Activated T-cell treated with anti-CD3 and anti-CD28 coated beads, Interleukin-2, amount 50 U/mL, for 1 hour (primary cell): Measurements from ENCODE around the gene PPHLN1.
"Not testable (repeated sequence)": the region's sequence is repeated elsewhere in the genome, so short reads cannot be mapped to it uniquely, and the experiment has no call there.

Source experiments
- DNase-seq: peaks from one replicate; pipeline ENCODE4 v3.0.0-alpha.2; 2020

Gene PPHLN1

DNA sequence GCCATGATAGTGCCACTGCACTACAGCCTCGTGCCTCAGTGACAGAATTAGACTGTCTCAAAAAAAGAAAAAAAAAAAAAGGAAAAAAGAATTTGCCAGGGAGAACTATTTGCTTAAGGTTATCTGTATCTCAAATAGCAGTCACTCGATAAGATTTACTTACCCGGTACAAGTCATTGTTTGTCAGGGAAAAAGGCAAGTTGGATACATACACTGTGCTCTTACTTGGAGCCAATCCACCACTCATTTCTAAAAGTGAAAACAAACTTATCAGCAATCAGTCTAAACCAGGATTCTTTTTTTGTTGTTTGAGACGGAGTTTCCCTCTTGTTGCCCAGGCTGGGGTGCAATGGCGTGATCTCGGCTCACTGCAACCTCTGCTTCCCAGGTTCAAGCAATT is 2.1 kb upstream of the PPHLN1 start:
- DNase-seq = no peak

- DNase-seq = no peak
Observed at GRCh38 chr12:42325326-42325652, 678 bp upstream of the PPHLN1 start.

GRCh38 chr12:42326541-42327226 is 717 bp downstream of the PPHLN1 start:
- DNase-seq = peak; percentile 35

DNA sequence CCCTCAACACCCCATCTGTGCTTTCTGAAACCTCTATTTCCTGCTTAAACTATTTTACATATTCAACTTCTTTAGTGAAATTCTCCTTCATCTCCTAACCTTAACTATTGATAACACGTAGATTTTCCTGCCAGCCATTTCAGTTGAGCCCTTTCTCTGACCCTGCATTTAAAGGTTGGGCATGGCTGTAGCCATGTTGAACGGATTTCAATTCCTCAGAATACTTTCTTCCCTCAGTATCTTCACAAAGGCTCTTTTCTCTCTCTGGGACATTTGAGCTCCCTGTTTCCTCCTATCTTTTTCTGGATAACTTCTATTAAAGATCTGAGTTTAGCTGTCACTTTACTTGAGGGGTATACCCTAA is 1.2 kb downstream of the PPHLN1 start:
- no peak for DNase-seq

- not testable (repeated sequence) for DNase-seq
Observed at GRCh38 chr12:42330097-42330496, 4.1 kb downstream of the PPHLN1 start.

DNA sequence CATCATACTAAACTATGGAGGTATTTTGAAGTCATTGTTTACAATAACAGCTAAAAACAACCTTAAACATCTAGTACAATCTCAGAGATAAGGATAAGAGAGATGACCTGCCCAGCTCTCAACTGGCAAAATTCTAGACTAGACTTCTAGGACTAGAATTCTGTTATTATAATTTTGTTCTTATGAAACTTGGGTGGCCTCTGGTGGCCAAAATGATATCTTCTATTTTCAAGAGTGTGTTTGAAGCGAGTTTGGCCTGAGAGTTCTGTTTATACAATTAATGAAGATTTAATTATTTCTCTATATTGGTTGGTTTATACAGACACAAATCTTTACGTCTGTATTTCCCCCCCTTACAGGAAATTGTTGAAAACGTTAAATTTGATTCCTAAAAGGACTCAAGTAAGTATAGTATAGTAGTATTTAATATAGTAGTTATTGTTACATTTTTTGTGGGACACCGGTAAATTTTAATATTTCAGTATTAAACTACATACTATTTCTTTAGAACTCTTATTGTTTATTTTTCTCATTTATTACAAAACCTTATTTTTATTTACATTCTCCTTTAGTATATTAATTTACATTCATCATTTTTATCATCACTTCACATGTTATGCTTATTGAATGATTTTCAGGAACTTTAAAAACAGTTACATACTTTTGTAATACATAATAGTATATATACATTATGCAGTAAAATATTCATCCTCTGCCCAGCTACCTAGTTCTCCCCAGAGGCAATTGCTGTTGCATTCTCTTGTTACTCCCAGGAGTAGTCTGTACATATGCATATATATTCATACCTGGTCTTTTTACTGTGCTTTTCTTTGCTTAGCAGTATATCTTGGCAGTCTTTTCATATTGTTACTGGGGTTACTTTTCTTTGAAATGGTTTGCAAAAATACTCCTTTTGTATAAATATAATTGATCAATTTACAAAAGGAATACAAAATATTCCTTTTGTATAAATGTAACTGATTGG is 6.6 kb downstream of the PPHLN1 start:
- DNase-seq = no peak

- DNase-seq = no peak
Observed at GRCh38 chr12:42336286-42336685, 10.3 kb downstream of the PPHLN1 start.

DNA sequence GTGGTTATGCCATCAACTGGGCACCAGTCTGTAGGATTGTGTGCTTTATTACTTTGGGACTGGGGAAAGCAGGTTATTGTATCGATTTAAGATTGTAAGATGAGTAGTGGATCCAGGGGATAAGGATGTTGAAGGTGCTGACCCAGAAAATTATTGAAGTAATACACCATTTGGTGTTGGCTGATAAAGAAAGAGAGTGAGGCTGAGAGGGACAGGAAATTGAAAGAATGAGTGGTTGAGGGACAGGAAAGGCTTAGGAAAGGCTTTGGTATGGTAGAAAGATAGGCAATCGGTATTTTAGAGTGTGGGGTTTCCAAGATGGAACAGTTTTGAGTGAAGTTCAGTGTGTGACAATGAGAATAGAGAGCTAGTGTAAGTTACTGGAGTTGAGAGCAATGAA is 12.3 kb downstream of the PPHLN1 start:
- DNase-seq = no peak

DNA sequence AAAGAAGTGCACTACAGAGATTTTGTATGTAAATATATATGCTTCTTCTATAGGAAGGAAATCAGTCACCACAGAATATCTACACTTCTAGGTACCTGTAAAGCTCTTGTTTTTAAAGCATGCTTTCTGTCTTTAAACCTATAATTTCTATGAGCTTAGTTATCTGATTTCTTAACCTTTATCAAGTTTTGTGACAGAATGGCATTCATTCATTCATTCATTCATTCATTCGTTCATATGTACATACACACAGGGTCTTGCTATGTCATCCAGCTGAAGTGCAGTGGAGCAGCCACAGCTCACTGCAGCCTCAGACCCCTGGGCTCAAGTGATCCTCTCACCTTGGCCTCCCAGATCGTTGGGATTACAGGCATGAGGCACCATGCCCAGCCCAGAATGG is 16.1 kb downstream of the PPHLN1 start:
- no peak for DNase-seq

DNA sequence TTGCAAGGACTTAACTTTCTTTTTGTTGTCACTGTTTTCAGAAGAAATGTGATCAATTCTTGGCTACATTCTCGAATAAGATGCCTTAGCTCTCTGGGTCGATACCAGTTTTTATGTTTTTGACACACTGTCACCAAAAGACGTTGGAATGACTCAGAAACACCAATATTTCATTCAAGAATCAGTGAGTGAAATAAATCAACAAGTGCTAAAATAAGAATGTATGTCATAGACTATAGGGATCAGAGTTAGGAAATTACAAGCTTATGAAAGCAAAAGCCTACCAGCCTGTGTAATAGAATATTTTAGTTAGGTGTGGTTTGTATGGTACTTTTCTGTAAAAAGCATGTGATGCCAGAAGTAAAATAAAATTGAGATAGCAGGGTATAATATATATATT is 17.8 kb downstream of the PPHLN1 start:
- no peak for DNase-seq

DNA sequence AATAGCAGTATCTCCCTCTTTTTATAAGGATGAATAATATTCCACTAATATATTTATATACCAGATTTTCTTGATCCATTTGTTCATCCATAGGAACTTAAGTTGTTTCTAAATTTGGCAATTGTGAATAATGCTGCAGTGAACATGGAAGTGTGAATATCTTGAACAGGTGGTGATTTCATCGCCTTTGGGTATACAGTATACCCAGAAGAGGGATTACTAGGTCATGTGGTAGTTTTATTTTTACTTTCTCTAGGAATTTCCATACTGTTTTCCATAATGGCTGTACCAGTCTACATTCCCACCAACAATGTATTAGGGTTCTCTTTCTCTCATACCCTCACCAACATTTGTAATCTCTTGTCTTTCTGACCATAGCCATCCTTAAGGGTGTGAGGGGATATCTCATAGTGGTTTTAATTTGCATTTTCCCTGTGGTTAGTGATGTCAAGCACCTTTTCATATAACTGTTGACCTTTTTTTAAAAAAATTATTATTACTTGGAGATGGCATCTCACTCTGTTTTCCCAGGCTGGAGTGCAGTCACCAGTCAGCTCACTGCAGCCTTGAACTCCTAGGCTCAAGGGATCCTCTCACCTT is 20.5 kb downstream of the PPHLN1 start:
- no peak for DNase-seq

DNA sequence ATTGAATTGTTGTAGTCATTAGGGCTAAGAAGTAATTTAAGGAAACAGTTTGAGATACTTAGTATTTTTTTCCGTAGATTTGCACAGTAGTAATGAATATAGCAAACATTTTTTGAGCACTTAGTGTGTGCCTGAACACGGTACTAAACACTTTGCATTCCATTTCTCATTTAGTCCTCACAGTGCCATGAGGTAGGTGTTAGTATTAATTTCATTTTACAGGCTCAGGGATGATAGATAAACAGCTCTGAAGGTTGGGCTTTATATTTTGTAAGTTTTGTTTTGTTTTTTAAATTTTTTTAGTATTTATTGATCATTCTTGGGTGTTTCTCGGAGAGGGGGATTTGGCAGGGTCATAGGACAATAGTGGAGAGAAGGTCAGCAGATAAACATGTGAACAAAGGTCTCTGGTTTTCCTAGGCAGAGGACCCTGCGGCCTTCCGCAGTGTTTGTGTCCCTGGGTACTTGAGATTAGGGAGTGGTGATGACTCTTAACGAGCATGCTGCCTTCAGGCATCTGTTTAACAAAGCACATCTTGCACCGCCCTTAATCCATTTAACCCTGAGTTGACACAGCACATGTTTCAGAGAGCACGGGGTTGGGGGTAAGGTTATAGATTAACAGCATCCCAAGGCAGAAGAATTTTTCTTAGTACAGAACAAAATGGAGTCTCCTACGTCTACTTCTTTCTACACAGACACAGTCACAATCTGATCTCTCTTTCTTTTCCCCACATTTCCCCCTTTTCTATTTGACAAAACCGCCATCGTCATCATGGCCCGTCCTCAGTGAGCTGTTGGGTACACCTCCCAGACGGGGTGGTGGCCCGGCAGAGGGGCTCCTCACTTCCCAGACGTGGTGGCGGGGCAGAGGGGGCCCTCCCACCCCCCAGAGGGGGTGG is 23.4 kb downstream of the PPHLN1 start:
- not testable (repeated sequence) for DNase-seq

DNA sequence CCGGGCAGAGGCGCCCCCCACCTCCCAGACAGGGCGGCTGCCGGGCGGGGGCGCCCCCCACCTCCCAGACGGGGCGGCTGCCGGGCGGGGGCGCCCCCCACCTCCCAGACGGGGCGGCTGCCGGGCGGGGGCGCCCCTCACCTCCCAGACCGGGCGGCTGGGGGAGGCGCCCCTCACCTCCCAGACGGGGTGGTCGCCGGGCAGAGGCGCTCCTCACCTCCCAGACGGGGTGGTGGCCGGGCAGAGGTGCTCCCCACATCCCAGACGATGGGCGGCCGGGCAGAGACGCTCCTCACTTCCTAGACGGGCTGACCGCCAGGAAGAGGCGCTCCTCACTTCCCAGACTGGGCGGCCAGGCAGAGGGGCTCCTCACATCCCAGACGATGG is 24.0 kb downstream of the PPHLN1 start:
- not testable (repeated sequence) for DNase-seq

- DNase-seq = no peak
Observed at GRCh38 chr12:42356344-42356743, 30.4 kb downstream of the PPHLN1 start.

DNA sequence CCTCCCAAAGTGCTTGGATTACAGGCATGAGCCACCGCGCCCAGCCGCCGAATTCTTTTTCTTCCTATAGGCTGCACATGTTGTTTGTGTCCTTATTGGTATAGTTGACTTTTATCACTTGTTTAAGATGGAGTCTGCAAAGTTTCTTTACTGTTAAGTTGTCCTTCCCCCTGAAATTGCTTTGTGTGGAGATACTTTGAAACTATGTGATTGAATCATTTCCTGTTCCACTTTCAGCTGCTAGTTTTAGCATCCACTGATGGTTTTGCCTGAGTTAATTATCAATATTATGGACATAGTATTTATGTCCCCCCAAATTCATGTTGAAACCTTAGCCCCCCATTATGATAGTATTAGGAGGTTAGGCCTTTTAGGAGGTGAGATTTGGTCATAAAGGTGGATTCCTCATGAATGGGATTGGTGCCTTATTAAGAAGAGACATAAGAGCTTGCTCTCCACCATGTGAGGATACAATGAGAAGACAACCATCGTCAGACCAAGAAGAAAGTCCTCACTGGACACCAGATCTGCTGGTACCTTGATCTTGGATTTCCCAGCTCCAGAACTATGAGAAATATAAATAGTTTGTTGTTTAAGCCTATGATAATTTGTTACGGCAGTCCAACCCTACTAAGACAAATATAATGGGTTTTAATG is 34.9 kb downstream of the PPHLN1 start:
- no peak for DNase-seq

GRCh38 chr12:42361909-42362646 is 36.1 kb downstream of the PPHLN1 start:
- no peak for DNase-seq

GRCh38 chr12:42362647-42363260 is 36.8 kb downstream of the PPHLN1 start:
- DNase-seq = no peak

DNA sequence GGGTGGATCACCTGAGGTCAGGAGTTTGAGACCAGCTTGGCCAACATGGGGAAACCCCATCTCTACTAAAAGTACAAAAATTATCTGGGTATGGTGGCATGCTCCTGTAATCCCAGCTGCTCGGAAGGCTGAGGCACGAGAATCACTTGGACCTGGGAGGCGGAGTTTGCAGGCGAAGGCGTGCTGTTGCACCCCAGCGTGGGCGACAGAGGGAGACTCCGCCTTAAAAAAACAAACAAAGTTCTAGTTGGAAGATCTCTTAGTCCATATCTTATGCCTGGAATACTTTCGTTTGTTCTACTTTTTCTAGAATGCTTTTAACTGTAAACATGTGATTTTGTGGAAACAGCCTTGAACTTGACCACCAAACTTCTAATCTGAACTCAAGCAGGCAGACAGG is 38.7 kb downstream of the PPHLN1 start:
- no peak for DNase-seq

DNA sequence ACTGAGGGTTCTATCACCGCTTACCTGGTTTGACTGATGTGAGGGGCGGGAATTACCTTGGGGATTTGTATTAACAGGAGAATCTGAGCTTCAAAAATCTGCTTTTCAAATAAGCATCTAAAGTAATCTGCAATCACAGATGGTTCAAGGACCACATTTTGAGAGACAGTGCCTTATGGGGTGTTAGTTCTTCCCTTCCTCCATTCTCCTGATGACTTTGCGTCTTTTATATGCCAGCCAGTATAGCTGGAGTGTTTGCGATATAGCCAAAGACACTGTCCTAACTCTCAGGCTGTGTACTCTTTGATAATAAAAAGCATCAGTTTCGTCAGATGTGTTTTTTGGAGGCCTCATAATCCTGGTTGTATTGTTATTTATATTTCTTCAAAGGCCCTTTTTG is 39.5 kb downstream of the PPHLN1 start:
- DNase-seq = no peak

DNA sequence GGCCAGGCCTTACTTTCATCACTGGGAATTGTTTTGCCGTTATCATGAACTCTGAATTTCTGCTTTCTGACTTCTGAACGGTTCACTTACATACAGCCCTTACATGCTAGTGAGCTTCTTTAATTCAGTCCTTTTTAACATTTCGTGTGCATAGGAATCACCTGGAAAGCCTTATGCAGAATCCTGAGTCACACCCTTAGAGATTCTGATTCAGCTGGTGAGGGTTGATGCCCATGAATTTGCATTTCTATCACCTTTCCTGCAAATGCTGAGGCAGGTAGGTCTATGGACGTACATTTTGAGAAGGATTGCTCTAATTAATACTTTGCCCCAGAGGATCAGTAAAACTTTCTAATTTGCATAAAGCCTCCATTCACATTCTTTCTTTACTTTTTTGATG is 44.0 kb downstream of the PPHLN1 start:
- no peak for DNase-seq

DNA sequence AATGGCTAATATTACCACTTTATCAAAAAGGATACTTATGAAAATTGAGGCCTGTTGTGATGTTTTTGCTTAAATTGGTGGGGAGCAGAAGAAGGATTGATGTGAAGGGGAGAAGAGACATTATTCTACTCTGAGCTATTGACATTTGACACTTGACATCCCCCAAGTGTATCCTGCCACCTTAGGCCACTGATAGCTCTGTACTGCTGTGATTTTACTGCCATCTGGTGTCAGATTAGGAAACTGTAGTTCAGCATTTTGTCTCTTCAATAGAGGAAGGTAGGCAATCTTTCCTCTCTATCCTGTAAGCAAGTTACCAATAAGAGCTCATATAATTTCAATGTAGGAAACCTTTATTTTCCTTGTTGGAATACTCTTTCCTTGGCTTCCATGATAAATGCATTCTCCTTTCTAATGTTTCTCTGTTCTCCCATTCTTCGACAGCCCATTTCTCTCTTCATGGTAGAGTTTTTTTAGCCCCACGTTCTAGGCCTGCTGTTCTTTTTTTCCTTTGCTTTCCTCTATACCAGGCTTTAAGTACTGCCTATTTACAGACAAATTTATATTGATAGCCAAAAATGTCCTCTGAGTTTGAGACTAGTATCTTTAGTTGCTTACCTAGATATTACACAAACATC is 46.3 kb downstream of the PPHLN1 start:
- no peak for DNase-seq
